ENCODE results near the gene ST7L. TPM values are rescaled to one million over a fixed set of nuclear protein-coding genes. Genes with fewer than 3 reads are reported as not detected.

The ST7L gene
- total and polyA plus RNA-seq, 10 of the 15 experiments (the other 5 are each of a cell fraction or from before 2014, with no cell fraction given), result 3.6 to 13.7 (median 8.9) TPM

DNA sequence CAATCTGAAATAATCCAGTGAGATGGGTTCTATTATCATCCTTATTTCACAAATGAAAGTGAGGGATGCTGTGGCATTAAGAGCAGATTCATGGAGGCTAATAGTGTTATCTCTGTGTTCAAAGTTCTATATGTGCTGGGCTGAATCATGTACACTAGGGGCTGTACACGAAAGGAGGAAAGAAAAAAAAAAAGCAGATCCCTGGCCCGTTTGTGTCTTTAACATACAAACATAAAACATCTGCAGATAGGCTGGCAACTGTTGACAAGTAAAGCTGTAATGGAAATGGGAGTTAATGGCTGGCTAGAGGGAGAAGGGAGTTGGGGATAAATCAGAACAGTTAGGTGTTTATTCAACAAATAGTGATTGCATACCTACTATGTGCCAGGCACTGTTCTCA is 107.0 kb downstream of the ST7L start:
- WGBS (ENCODE audit: insufficient coverage, insufficient replicate concordance, low lambda C conversion rate, missing lambda C conversion rate), result 33% methylated on average over 2 of the region's 2 CpGs
- POLR2A ChIA-PET, result no interaction called here
- TF ChIP-seq GATAD2B (conservative IDR thresholded peaks at IDR 0.05; ENCODE audit: low read depth) (no peak), TARDBP (IDR thresholded peaks at IDR 0.05; ENCODE audit: borderline replicate concordance) (no peak)
- FAIRE-seq (no peak), ATAC-seq (no peak), DNase-seq (ENCODE audit: low read depth, low spot score) (no peak)
- in situ Hi-C loops (cut with MboI), result no loop called here
- H3K36me3 ChIP-seq (ENCODE audit: control insufficient read depth in 2 of 2, insufficient read depth in 2 of 2, low read length in 1 of 2), result no peaks in the 10 kb centered on the region
- H3K9me3 ChIP-seq (replicated peaks; ENCODE audit: control insufficient read depth, insufficient read depth, low read length), result no peaks in the 10 kb centered on the region
- H3K4me1 ChIP-seq (ENCODE audit: control insufficient read depth, insufficient read depth, low read length), result peaks cover 8% of the 10 kb centered on the region; the same call in 1 of the 2 replicates
- CTCF ChIA-PET, result interaction anchor here (0.6 to 2.1 kb wide), 3 partner anchors 10 to 1567 kb away, joined by 3 to 6 read pairs (median 3); no protein-coding TSS in a partner anchor
- SMC1A ChIA-PET (ENCODE audit: uncharacterized antibody, unreplicated experiment), result interaction anchor here (0.6 kb wide), 1 partner anchor 1140 kb away, joined by 3 read pairs; no protein-coding TSS in a partner anchor
- H2AFZ ChIP-seq (ENCODE audit: control insufficient read depth, low read depth, low read length), result no peak overlapping the region
- intact Hi-C loops (cut with micrococcal nuclease; ENCODE audit: unreplicated experiment), result no loop called here
- no peak overlapping the region for H3K4me3 ChIP-seq
- no peaks in the 10 kb centered on the region for H3K79me2 ChIP-seq (ENCODE audit: control insufficient read depth, insufficient read depth, low read length)
- peaks cover 2 to 10% of the 10 kb centered on the region in 2 experiments for H3K27me3 ChIP-seq (replicated peaks in 1 of 2; ENCODE audit: control insufficient read depth in 2 of 2, insufficient read depth in 2 of 2, low read length in 1 of 2)
- RAD21 ChIA-PET (ENCODE audit: unreplicated experiment), result no interaction called here
- no peaks in the 10 kb centered on the region for H4K20me1 ChIP-seq (ENCODE audit: control insufficient read depth, insufficient read depth)
- H3K9ac ChIP-seq (ENCODE audit: control insufficient read depth, insufficient read depth, low read length), result no peak overlapping the region
- H3K27ac ChIP-seq (ENCODE audit: control insufficient read depth, insufficient read depth), result no peak overlapping the region
- no peak overlapping the region for H3K4me2 ChIP-seq (ENCODE audit: control insufficient read depth, insufficient read depth)
- no TSS peak for BruUV-seq (replicated peaks)

DNA sequence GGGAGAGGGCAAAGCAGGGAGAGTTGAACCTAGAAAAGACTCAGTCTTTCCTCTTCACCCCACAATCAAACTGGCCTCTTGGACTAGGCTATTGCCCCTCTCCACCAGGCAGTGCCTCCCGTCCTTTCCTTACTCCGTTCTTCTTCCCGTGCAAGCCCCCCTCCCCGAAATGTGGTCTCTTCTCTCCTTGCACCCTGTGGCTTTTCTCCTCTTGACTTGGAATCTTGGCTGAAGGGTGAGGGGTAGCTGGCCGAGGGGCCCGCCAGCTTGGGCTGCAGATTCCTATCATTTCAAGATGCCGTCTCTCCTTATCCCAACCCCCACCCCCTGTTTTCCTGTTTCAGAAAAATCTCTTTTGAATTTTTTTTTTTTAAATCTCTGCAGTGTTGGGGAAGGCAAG is 108.6 kb downstream of the ST7L start:
- Histone ChIP-seq H3K27ac (ENCODE audit: control insufficient read depth, insufficient read depth) (no peak overlapping the region), H3K4me1 (ENCODE audit: control insufficient read depth, insufficient read depth, low read length) (peaks cover 8% of the 10 kb centered on the region; the same call in 1 of the 2 replicates), H3K9ac (ENCODE audit: control insufficient read depth, insufficient read depth, low read length) (no peak overlapping the region), H2AFZ (ENCODE audit: control insufficient read depth, low read depth, low read length) (no peak overlapping the region), H3K4me3 (no peak overlapping the region), H3K9me3 (replicated peaks; ENCODE audit: control insufficient read depth, insufficient read depth, low read length) (no peaks in the 10 kb centered on the region), H3K79me2 (ENCODE audit: control insufficient read depth, insufficient read depth, low read length) (no peaks in the 10 kb centered on the region), H3K27me3 (replicated peaks in 1 of 2; ENCODE audit: control insufficient read depth in 2 of 2, insufficient read depth in 2 of 2, low read length in 1 of 2) (peaks cover 2 to 10% of the 10 kb centered on the region in 2 experiments), H4K20me1 (ENCODE audit: control insufficient read depth, insufficient read depth) (no peaks in the 10 kb centered on the region), H3K36me3 (ENCODE audit: control insufficient read depth in 2 of 2, insufficient read depth in 2 of 2, low read length in 1 of 2) (no peaks in the 10 kb centered on the region), H3K4me2 (ENCODE audit: control insufficient read depth, insufficient read depth) (no peak overlapping the region)
- in situ Hi-C loops (cut with MboI) (no loop called here), intact Hi-C loops (cut with micrococcal nuclease; ENCODE audit: unreplicated experiment) (no loop called here)
- no peak for FAIRE-seq
- ChIA-PET CTCF (interaction anchor here (0.7 to 2.1 kb wide), 3 partner anchors 8 to 119 kb away, joined by 5 to 6 read pairs (median 5); no protein-coding TSS in a partner anchor), RAD21 (ENCODE audit: unreplicated experiment) (no interaction called here), POLR2A (interaction anchor here (1.0 kb wide), 1 partner anchor 45 kb away, joined by 4 read pairs; no protein-coding TSS in a partner anchor), SMC1A (ENCODE audit: uncharacterized antibody, unreplicated experiment) (interaction anchor here (1.2 kb wide), 2 partner anchors 10 to 104 kb away, joined by 3 read pairs; no protein-coding TSS in a partner anchor)
- no peak for DNase-seq (ENCODE audit: low read depth, low spot score)
- WGBS (ENCODE audit: insufficient coverage, insufficient replicate concordance, low lambda C conversion rate, missing lambda C conversion rate), result 62% methylated on average over 7 of the region's 7 CpGs
- BruUV-seq (replicated peaks), result no TSS peak
- ATAC-seq, result no peak
- TF ChIP-seq YY1 (IDR thresholded peaks at IDR 0.05; ENCODE audit: low read depth, low read length), result no peak
- TF ChIP-seq, protein P1, sequence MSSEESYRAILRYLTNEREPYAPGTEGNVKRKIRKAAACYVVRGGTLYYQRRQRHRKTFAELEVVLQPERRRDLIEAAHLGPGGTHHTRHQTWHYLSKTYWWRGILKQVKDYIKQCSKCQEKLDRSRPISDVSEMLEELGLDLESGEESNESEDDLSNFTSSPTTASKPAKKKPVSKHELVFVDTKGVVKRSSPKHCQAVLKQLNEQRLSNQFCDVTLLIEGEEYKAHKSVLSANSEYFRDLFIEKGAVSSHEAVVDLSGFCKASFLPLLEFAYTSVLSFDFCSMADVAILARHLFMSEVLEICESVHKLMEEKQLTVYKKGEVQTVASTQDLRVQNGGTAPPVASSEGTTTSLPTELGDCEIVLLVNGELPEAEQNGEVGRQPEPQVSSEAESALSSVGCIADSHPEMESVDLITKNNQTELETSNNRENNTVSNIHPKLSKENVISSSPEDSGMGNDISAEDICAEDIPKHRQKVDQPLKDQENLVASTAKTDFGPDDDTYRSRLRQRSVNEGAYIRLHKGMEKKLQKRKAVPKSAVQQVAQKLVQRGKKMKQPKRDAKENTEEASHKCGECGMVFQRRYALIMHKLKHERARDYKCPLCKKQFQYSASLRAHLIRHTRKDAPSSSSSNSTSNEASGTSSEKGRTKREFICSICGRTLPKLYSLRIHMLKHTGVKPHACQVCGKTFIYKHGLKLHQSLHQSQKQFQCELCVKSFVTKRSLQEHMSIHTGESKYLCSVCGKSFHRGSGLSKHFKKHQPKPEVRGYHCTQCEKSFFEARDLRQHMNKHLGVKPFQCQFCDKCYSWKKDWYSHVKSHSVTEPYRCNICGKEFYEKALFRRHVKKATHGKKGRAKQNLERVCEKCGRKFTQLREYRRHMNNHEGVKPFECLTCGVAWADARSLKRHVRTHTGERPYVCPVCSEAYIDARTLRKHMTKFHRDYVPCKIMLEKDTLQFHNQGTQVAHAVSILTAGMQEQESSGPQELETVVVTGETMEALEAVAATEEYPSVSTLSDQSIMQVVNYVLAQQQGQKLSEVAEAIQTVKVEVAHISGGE (CRISPR knock-in tag; IDR thresholded peaks at IDR 0.05), result no peak
- TF ChIP-seq FOXK2 (IDR thresholded peaks at IDR 0.05), result no peak
- no peak for TF ChIP-seq MYC (IDR thresholded peaks at IDR 0.05; ENCODE audit: insufficient read depth, insufficient read length, insufficient replicate concordance, low read length, severe bottlenecking)
- TF ChIP-seq BCL11A (IDR thresholded peaks at IDR 0.05; ENCODE audit: low read depth, low read length), result no peak
- no peak for TF ChIP-seq ZNF217 (IDR thresholded peaks at IDR 0.05)
- no peak for TF ChIP-seq NFYA (IDR thresholded peaks at IDR 0.05; ENCODE audit: borderline replicate concordance, low read depth, low read length)
- TF ChIP-seq MYB (IDR thresholded peaks at IDR 0.05; ENCODE audit: borderline replicate concordance, low read depth, low read length), result no peak
- TF ChIP-seq, protein P2, sequence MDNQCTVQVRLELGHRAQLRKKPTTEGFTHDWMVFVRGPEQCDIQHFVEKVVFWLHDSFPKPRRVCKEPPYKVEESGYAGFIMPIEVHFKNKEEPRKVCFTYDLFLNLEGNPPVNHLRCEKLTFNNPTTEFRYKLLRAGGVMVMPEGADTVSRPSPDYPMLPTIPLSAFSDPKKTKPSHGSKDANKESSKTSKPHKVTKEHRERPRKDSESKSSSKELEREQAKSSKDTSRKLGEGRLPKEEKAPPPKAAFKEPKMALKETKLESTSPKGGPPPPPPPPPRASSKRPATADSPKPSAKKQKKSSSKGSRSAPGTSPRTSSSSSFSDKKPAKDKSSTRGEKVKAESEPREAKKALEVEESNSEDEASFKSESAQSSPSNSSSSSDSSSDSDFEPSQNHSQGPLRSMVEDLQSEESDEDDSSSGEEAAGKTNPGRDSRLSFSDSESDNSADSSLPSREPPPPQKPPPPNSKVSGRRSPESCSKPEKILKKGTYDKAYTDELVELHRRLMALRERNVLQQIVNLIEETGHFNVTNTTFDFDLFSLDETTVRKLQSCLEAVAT (IDR thresholded peaks at IDR 0.05), result no peak

All from GM12878 (cell line).